ENCODE results near the gene LRRC39.
A peak's percentile ranks its signal among the peaks of the same experiment; 100 is the strongest.
"Not testable (repeated sequence)": the region's sequence is repeated elsewhere in the genome, so short reads cannot be mapped to it uniquely, and the experiment has no call there.

The LRRC39 gene

GRCh38 chr1:100213141-100213540, 35.1 kb upstream of the LRRC39 start:
- no peak for TF ChIP-seq CTCF (IDR thresholded peaks at IDR 0.05; ENCODE audit: low read depth, low read length)
- Histone ChIP-seq H3K36me3 (peaks cover 15% of the 10 kb centered on the region), H3K9me3 (no peaks in the 10 kb centered on the region), H3K4me1 (no peaks in the 10 kb centered on the region), H3K4me3 (ENCODE audit: low read depth, low read length) (no peak overlapping the region), H3K27me3 (no peaks in the 10 kb centered on the region)
- no peak for DNase-seq

GRCh38 chr1:100206301-100206700, 28.2 kb upstream of the LRRC39 start:
- Histone ChIP-seq H3K4me3 (ENCODE audit: low read depth, low read length) (no peak overlapping the region), H3K27me3 (no peaks in the 10 kb centered on the region), H3K9me3 (no peaks in the 10 kb centered on the region), H3K36me3 (peaks cover 18% of the 10 kb centered on the region), H3K4me1 (no peaks in the 10 kb centered on the region)
- no peak for TF ChIP-seq CTCF (IDR thresholded peaks at IDR 0.05; ENCODE audit: low read depth, low read length)
- DNase-seq = no peak

GRCh38 chr1:100205593-100205992, 27.5 kb upstream of the LRRC39 start:
- not testable (repeated sequence) for H3K4me1 ChIP-seq; H3K4me3 ChIP-seq (ENCODE audit: low read depth, low read length); H3K9me3 ChIP-seq; H3K27me3 ChIP-seq; DNase-seq
- H3K36me3 ChIP-seq = peaks cover 15% of the 10 kb centered on the region

- H3K4me1 ChIP-seq; DNase-seq; H3K27me3 ChIP-seq; H3K4me3 ChIP-seq (ENCODE audit: low read depth, low read length); H3K9me3 ChIP-seq: not testable (repeated sequence)
- peaks cover 17% of the 10 kb centered on the region for H3K36me3 ChIP-seq
These were observed 27.0 kb upstream of the LRRC39 start for GRCh38 chr1:100205103-100205502.

- peaks cover 22% of the 10 kb centered on the region for H3K36me3 ChIP-seq
- not testable (repeated sequence) for H3K4me3 ChIP-seq (ENCODE audit: low read depth, low read length); H3K4me1 ChIP-seq; H3K27me3 ChIP-seq; H3K9me3 ChIP-seq; DNase-seq
These were observed 24.6 kb upstream of the LRRC39 start for GRCh38 chr1:100202703-100203102.

GRCh38 chr1:100200060-100200459, 22.0 kb upstream of the LRRC39 start:
- H3K36me3 ChIP-seq = peaks cover 13% of the 10 kb centered on the region
- not testable (repeated sequence) for DNase-seq

GRCh38 chr1:100198596-100198995, 20.5 kb upstream of the LRRC39 start:
- no peak for TF ChIP-seq CTCF (IDR thresholded peaks at IDR 0.05; ENCODE audit: low read depth, low read length)
- Histone ChIP-seq H3K36me3 (peaks cover 13% of the 10 kb centered on the region), H3K4me3 (ENCODE audit: low read depth, low read length) (no peak overlapping the region)

More at GRCh38 chr1:100200060-100200459, 22.0 kb upstream of the LRRC39 start:
- not testable (repeated sequence) for H3K9me3 ChIP-seq; H3K4me1 ChIP-seq; H3K27me3 ChIP-seq; H3K4me3 ChIP-seq (ENCODE audit: low read depth, low read length)

GRCh38 chr1:100188617-100189016, 10.6 kb upstream of the LRRC39 start:
- Histone ChIP-seq H3K36me3 (no peaks in the 10 kb centered on the region), H3K4me1 (peaks cover 7% of the 10 kb centered on the region), H3K27me3 (no peaks in the 10 kb centered on the region), H3K9me3 (no peaks in the 10 kb centered on the region), H3K4me3 (ENCODE audit: low read depth, low read length) (no peak overlapping the region)
- TF ChIP-seq CTCF (IDR thresholded peaks at IDR 0.05; ENCODE audit: low read depth, low read length) = no peak
- DNase-seq = peak; percentile 73

More at GRCh38 chr1:100198596-100198995, 20.5 kb upstream of the LRRC39 start:
- H3K4me1 ChIP-seq = no peaks in the 10 kb centered on the region
- no peaks in the 10 kb centered on the region for H3K27me3 ChIP-seq
- DNase-seq = no peak
- H3K9me3 ChIP-seq = no peaks in the 10 kb centered on the region

All from BE2C (cell line).